ENCODE measurements around the gene IQSEC3. TPM values are rescaled to one million over a fixed set of nuclear protein-coding genes. Genes with fewer than 3 reads are reported as not detected.
"Not testable (repeated sequence)": the region's sequence is repeated elsewhere in the genome, so short reads cannot be mapped to it uniquely, and the experiment has no call there.

The IQSEC3 gene
- polyA plus RNA-seq, 1 donor from 2014 or later: 2.4 TPM

DNA sequence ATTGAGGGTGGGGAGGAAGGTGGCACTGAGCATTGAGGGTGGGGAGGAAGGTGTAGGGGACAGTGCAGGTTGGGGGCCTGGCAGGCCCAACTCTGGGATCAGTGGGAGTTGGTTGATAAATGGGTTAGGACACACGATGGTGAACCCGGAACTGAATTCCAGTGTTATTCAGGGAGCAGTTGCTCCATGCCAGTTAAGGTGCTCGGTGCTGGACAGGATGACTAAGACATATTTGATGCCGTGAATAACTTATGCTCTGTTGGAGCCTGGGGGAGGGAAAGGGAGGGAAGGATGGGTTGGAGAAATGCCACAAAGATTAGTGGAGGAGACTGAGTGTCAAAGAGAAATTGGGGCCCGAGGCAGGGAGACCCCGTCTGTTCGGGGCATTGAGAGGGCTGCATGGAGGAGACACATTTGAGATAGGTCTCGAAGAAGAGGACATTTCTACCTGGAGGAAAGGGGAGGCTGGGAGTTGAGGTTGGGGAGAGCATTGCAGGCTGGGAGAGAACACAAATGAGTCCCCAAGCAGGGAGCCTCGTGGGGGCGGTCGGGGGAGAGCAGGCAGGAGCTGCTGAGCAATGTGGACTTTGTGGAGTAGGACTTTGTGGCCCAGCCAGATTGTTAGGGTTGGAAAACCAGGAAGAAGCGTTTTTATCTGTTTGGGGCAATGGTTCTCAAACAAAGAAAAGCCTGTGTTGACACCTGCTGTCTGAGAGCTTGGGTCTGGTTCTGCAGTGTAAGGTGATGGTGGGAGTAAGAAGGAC, 65.3 kb downstream of the IQSEC3 start:
- Histone ChIP-seq H3K4me3 (ENCODE audit: low read length) (no peak overlapping the region), H4K20me1 (ENCODE audit: insufficient read depth) (no peaks in the 10 kb centered on the region), H3F3A (ENCODE audit: insufficient read depth, low read length, poor library complexity, severe bottlenecking) (no peaks in the 10 kb centered on the region), H3K9me2 (ENCODE audit: insufficient read depth, low read length) (no peaks in the 10 kb centered on the region), H3K9ac (ENCODE audit: low read length) (no peak overlapping the region), H3K9me3 (ENCODE audit: low read length) (no peaks in the 10 kb centered on the region), H3K27ac (ENCODE audit: low read length) (no peak overlapping the region), H2AFZ (ENCODE audit: low read depth, low read length) (no peak overlapping the region), H3K36me3 (ENCODE audit: insufficient read depth, low read length) (no peaks in the 10 kb centered on the region), H3K27me3 (ENCODE audit: insufficient read depth, low read depth, low read length) (no peaks in the 10 kb centered on the region), H3K79me2 (replicated peaks; ENCODE audit: insufficient read depth, low read length) (no peaks in the 10 kb centered on the region), H3K4me2 (ENCODE audit: low read length) (no peak overlapping the region)
- TF ChIP-seq SMC3 (conservative IDR thresholded peaks at IDR 0.05; ENCODE audit: poor library complexity) (no peak), EZH2 (IDR thresholded peaks at IDR 0.05; ENCODE audit: borderline replicate concordance, insufficient read depth, low read length, poor library complexity, severe bottlenecking) (no peak), RAD21 (conservative IDR thresholded peaks at IDR 0.05) (no peak), POLR2AphosphoS5 (IDR thresholded peaks at IDR 0.05) (no peak), TAF1 (IDR thresholded peaks at IDR 0.05; ENCODE audit: low read depth) (no peak), EP300 (conservative IDR thresholded peaks at IDR 0.05; ENCODE audit: poor library complexity, severe bottlenecking) (no peak), MXI1 (conservative IDR thresholded peaks at IDR 0.05; ENCODE audit: poor library complexity, severe bottlenecking) (no peak)
- TF ChIP-seq, protein P1, sequence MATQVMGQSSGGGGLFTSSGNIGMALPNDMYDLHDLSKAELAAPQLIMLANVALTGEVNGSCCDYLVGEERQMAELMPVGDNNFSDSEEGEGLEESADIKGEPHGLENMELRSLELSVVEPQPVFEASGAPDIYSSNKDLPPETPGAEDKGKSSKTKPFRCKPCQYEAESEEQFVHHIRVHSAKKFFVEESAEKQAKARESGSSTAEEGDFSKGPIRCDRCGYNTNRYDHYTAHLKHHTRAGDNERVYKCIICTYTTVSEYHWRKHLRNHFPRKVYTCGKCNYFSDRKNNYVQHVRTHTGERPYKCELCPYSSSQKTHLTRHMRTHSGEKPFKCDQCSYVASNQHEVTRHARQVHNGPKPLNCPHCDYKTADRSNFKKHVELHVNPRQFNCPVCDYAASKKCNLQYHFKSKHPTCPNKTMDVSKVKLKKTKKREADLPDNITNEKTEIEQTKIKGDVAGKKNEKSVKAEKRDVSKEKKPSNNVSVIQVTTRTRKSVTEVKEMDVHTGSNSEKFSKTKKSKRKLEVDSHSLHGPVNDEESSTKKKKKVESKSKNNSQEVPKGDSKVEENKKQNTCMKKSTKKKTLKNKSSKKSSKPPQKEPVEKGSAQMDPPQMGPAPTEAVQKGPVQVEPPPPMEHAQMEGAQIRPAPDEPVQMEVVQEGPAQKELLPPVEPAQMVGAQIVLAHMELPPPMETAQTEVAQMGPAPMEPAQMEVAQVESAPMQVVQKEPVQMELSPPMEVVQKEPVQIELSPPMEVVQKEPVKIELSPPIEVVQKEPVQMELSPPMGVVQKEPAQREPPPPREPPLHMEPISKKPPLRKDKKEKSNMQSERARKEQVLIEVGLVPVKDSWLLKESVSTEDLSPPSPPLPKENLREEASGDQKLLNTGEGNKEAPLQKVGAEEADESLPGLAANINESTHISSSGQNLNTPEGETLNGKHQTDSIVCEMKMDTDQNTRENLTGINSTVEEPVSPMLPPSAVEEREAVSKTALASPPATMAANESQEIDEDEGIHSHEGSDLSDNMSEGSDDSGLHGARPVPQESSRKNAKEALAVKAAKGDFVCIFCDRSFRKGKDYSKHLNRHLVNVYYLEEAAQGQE (IDR thresholded peaks at IDR 0.05; ENCODE audit: borderline replicate concordance): no peak
- TF ChIP-seq, protein P2, sequence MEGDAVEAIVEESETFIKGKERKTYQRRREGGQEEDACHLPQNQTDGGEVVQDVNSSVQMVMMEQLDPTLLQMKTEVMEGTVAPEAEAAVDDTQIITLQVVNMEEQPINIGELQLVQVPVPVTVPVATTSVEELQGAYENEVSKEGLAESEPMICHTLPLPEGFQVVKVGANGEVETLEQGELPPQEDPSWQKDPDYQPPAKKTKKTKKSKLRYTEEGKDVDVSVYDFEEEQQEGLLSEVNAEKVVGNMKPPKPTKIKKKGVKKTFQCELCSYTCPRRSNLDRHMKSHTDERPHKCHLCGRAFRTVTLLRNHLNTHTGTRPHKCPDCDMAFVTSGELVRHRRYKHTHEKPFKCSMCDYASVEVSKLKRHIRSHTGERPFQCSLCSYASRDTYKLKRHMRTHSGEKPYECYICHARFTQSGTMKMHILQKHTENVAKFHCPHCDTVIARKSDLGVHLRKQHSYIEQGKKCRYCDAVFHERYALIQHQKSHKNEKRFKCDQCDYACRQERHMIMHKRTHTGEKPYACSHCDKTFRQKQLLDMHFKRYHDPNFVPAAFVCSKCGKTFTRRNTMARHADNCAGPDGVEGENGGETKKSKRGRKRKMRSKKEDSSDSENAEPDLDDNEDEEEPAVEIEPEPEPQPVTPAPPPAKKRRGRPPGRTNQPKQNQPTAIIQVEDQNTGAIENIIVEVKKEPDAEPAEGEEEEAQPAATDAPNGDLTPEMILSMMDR (IDR thresholded peaks at IDR 0.05; ENCODE audit: poor library complexity, severe bottlenecking): no peak

DNA sequence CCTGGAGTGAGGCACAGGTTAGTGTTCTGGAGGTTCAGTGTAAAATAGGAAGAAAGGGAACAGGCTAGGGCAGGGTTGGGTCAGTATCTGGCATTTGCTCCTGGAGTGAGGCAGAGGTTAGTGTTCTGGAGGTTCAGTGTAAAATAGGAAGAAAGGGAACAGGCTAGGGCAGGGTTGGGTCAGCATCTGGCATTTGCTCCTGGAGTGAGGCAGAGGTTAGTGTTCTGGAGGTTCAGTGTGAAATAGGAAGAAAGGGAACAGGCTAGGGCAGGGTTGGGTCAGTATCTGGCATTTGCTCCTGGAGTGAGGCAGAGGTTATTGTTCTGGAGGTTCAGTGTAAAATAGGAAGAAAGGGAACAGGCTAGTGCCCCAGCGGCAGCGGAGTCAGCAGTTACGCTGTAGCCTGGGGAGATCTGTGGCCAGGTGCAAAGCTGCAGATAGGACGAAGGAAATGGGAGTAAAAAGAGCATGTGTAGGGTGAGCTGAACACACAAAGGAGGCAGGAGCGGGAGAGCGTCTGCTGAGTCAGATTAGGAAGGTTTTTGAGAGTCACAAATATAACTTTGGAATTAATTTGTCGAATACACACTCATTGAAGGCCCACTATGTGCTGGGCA, 67.2 kb downstream of the IQSEC3 start:
- not testable (repeated sequence) for H3K9ac ChIP-seq (ENCODE audit: low read length); H3K4me3 ChIP-seq (ENCODE audit: low read length); H2AFZ ChIP-seq (ENCODE audit: low read depth, low read length); H3K79me2 ChIP-seq (replicated peaks; ENCODE audit: insufficient read depth, low read length); H4K20me1 ChIP-seq (ENCODE audit: insufficient read depth); H3K36me3 ChIP-seq (ENCODE audit: insufficient read depth, low read length); H3F3A ChIP-seq (ENCODE audit: insufficient read depth, low read length, poor library complexity, severe bottlenecking); H3K9me3 ChIP-seq (ENCODE audit: low read length); H3K27ac ChIP-seq (ENCODE audit: low read length); H3K27me3 ChIP-seq (ENCODE audit: insufficient read depth, low read depth, low read length); H3K9me2 ChIP-seq (ENCODE audit: insufficient read depth, low read length); H3K4me2 ChIP-seq (ENCODE audit: low read length)

Data from neural cell (in vitro differentiated cells).